Stimulated activated CD8-positive, alpha-beta memory T cell treated with anti-CD3 and anti-CD28 coated beads, Interleukin-2, amount 100 ng/mL, for 48 hours (primary cell): Measurements from ENCODE around the gene HIPK4.
"Not testable (repeated sequence)": the region's sequence is repeated elsewhere in the genome, so short reads cannot be mapped to it uniquely, and the experiment has no call there.

ENCODE experiments used
- DNase-seq, 2 donors: peaks; one replicate each; pipeline ENCODE4 v3.0.0-alpha.2; 2020; ENCODE audit warnings: low read depth in 2 of 2

HIPK4 gene

DNA sequence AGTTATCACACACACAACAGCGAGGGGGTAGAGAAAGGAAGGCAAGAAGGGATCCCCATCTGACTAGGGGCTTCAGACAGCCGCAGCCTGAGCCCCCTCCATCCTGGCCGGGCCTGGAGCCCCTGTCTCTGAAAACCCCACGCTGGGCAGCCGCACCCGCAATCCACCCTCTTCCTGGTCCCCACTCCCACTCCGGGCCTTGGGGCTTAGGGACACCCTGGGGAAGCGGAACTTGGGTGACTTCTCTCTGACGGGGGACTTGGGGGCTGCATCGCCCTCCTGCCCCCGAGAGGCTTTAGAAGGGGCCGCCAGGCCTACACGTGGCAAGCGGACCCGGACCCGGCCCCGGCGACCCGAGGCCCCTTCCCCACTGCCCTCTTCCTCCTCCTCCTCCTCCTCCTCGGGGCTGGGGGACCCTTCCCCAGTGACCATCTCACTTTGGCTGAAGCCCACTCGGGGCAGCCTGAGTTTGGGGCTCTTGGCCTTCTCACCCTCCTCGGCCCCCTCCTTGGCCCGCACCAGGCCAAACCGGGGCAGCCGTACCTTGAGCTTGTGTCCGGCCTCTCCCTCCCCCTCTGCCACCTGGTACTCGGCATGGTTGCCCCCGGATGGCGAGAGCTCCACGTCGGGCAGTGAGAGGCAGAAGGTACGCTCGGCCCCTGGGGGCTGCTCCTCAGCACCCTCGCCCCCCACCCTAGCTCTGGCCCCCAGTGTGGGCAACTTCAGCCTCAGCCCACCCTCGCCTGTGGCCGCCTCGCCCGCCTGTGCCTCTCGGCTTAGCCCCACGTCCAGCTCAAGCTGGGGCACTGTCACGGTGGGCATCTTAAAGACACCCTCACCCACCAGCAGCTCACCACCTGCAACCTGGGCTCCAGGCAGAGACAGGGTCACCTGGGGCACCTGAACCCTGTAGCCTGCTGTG lies 4.2 kb upstream of the HIPK4 start:
- no peak for DNase-seq

DNA sequence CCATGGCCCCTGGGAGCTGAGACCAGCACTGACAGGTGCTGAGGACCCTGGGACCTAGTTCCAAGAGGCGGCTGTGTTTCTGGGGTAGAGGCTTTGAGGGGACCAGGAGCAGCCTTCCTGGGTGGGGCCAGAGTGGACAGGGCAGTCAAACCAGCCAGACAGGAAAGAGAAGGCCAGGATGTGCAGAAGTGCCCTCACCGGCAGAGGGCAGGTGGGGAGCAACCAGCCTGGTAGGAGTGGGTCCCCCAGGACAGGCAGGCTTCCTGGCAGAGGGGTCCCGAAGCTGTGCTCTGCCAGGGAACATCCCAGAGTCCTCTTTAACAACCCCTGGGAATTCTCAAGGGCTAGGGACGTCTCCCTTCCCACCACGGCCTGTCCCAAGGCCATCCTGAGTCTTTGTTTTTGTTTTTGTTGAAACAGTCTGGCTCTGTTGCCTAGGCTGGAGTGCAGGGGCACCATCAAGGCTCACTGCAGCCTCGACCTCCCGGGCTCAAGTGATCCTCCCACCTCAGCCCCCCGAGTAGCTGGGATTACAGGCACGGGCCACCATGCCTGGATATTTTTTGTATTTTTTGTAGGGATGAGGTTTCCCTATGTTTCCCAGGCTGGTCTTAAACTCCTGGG lies 3.0 kb upstream of the HIPK4 start:
- no peak for DNase-seq

DNA sequence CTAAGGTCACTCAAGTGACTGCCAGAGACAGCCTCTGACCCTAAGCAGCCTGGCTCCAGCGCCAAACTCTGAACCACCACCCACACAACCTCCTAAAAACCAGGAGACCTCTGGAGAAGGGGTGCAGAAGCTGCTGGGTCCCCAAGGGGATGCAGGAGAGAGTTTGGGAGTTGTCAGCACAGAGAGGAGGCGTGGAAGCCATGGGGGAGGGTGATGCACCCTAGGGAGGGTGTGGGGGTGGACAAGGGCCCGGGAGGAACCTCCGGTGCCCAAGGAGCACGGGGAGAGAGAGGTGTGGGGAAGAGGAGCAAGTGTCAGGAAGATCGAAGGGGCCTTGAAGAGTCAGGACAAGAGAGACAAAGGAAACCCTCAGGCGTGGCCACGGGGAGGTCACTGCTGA lies 2.1 kb upstream of the HIPK4 start:
- no peak for DNase-seq

DNA sequence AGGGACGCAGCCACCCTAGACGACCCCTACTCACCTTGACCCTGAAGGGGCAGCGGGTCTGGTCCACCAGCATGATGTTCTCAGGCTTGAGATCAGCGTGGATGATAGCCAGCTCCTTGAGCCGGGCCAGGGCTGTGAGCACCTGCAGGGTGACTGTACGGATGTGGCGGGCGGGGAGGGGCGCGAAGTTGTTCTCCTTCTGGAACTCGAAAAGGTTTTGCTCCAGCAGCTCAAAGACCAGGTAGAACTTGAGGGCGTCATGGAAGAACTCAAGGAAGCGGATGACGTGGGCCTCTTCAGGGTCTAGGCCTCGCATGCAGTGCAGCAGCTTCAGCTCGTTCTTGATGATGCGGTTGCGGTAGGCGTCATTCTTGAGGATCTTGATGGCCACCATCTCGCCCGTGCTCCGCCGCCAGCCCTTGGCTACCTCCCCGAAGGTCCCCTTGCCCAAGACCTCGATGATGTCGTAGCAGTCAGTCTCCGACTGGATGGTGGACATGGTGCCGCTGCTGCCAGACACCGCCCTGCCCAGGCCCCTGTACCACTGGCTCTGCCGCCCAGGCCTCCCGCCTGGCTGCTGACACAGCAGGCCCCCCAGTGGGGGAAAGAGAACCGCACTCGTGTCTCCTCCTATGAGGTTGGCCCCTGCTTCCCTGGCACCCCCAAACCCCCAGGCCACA lies 437 bp downstream of the HIPK4 start:
- DNase-seq: no peak

DNA sequence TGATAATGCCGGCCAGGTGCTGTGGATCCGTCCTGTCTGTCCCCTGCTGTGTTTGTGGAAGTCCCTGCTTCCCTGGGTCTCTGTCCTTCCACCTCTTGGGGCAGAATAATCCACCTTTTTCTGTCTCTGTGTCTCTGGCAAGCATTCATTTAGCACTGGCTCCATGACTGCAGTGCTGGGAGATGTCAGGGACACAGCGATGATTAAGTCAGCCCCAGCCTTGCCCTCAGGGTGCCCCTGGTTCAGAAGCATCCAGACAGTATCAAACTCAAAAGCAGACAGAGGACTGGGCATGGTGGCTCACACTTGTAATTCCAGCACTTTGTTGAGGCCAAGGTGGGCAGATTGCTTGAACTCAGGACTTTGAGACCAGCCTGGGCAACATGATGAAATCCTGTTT lies 1.5 kb downstream of the HIPK4 start:
- no peak for DNase-seq

DNA sequence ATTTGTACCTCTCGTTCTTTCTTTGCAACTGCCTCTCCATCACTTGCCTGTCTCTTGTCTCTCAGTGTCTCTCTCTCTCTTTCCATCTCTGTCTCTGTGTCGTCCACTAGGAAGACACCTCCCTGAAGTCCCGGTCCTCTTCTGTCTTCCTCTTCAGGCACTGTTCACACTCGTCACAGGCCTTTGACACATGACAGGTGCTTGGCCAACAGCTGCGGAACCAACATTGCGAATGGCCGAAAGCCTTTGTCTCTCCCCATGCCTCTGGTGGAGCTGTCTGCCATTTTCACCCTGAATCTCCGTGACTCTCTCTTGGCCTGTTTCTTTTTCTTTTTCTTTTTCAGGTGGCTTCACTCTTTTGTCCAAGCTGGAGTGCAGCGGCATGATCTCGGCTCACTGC lies 2.8 kb downstream of the HIPK4 start:
- no peak for DNase-seq

- no peak for DNase-seq
Observed at GRCh38 chr19:40383668-40384248, 6.2 kb downstream of the HIPK4 start.

DNA sequence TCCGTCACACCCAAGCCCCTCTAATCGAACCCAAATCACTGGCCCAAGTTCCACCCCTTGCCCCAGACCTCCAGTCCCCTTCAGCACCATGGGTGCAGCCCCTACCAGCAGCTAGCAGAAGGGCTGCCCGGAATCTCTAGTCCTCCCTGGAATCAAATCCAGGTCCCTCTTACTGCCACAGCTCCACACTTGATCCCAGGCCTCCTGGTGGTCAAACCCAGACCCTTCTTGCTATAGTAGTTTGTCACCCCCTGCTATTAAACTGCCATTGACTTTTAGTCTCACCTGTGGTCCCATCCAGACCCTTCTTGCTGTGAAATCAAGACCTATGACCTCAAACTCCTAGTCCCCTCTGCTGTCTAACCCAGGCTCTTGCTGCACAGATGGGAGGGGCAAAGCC lies 8.7 kb downstream of the HIPK4 start:
- no peak for DNase-seq

DNA sequence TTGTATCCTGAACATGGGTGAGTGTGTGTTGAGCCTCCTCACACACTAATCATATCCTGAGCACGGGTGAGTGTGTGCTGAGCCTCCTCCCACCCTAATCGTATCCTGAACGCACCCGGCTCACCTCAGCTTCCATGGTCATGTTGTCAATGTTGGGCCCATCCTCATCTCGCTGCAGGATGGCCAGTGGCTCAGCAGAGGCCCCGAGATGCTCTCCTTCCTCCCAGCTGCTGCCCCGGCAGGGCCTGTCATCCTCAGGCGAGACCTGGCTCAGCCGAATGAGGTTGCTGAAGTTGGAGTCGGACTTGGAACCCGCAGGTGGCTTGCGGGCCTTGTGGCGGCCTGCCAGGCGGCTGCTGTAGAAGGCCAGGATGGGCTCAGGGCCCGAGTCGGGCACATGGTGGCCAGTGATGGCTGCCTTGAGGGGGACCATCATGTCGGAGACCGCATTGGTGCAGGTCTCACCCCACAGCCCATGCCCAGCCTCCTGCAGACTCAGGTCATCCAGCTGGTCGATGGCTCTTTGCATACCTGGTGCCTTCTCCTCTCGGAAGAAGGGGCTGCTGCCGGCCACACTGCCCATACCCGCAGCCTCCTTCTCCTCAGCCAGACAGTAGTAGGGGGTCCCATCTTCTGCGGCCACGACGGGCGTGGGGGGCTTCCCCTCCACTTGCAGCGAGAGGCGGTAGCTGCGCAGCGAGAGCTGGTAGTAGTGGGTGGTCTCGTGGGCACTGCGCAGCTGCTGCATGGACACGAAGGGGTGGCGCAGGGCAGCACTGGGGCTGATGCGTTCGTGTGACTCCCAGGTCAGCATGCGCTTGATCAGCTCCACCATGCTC lies 9.6 kb downstream of the HIPK4 start:
- DNase-seq: no peak

- DNase-seq: no peak
Observed at GRCh38 chr19:40379446-40380198, 10.4 kb downstream of the HIPK4 start.

DNA sequence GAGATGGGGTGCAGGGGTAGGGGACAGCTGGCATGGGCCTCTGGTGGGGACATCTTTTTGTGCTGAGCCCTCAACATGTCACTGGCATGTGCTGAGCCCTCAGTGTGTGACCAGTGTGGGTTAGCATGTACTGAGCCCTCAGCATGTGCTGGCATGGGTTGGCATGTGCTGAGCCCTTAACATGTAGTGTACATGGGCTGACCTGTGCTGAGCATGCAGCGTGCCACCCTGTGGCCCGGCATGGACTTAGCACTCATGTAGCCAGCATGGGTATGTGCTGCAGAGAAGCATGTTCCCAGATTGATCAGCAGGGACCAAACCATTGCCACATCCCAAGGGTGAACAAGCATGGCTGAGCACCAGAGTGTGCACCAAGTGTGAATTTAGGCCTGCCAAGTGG lies 11.5 kb downstream of the HIPK4 start:
- no peak for DNase-seq

DNA sequence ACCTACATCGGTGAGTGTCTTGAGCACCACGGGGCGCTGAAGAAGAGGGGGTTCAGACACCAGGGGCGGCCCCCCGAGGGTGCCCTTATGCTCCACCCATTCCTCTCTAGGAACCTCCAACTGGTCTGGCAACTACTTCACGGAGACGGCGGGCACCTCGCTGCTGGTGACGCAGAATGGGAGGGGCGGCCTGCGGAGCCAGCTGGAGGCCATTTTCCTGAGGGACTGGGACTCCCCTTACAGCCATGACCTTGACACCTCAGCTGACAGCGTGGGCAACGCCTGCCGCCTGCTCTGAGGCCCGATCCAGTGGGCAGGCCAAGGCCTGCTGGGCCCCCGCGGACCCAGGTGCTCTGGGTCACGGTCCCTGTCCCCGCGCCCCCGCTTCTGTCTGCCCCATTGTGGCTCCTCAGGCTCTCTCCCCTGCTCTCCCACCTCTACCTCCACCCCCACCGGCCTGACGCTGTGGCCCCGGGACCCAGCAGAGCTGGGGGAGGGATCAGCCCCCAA lies 12.1 kb downstream of the HIPK4 start:
- DNase-seq: no peak

DNA sequence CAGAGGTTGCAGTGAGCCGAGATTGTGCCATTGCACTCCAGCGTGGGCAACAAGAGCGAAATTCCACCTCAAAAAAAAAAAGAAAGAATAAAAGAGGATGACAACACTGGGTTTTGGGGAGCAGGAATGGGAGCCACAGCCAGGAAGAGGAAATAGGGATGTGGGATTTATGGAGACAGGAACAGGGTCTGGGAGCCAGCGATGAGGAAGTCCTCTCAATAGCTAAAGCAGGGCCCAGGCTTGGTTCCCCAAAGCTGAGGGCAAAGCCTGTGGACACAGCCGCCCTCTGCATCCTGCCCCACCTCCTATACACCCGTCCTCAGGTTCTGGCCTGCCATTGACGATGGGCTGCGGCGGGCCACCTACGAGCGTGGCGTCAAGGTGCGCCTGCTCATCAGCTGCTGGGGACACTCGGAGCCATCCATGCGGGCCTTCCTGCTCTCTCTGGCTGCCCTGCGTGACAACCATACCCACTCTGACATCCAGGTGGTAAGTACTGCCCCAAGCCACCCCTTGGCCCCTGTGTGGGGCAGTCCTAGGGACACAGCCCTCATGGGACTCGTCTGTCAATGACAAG lies 13.6 kb downstream of the HIPK4 start:
- no peak for DNase-seq

GRCh38 chr19:40374084-40374483 lies 15.9 kb downstream of the HIPK4 start:
- no peak for DNase-seq

GRCh38 chr19:40371802-40372122 lies 18.2 kb downstream of the HIPK4 start:
- DNase-seq: no peak

DNA sequence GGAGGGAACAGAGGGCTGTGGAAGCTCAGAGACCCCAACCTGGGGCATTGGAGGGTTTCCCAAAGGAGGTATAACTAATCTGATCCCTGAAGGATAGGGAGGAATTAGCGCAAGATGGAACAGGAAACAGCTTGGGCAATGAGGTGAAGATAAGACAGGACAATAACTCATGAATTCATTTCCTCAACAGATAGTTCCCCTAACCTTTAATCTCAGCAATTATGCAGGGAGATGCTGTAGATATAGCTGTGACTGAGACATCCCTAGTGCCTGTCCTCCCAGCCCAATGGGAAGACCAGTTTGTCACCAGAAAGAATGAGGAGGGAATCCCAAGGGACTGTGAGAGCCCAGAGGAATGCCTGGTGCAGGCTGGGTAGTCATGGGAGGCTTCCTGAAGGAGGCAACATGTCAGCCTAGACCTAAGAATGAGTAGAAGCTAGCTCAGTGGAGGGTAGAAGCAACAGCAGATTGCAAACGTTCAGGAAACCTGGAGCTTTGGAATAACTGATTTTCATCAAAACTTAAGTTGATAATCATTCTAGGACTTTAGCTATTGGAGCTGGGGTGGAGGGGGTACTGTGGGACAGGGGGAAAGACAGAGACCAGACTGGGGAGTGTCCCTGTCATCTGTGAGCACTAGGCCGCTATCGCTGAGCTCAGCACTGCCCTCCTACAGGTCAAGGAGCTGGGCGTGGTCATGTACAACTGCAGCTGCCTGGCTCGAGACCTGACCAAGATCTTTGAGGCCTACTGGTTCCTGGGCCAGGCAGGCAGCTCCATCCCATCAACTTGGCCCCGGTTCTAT lies 18.8 kb downstream of the HIPK4 start:
- DNase-seq: no peak

- not testable (repeated sequence) for DNase-seq
Observed at GRCh38 chr19:40370253-40370652, 19.7 kb downstream of the HIPK4 start.

DNA sequence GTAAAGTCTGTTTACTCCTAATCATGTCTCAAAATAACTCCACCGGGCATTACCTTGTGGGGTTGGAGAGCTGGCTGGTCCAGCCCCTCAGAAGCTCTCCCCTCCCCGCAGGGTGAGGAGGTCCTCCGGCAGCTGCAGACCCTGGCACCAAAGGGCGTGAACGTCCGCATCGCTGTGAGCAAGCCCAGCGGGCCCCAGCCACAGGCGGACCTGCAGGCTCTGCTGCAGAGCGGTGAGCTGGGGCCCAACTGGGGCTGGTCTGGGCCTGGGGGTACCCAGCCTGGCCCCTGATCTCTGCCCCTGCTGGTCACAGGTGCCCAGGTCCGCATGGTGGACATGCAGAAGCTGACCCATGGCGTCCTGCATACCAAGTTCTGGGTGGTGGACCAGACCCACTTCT lies 20.2 kb downstream of the HIPK4 start:
- no peak for DNase-seq
